Hematopoietic multipotent progenitor cell treated with erythropoietin and hydrocortisone succinate and interleukin-3 and kit ligand, for 8 days (in vitro differentiated cells): ENCODE measurements around the gene CCDC69.
"Not testable (repeated sequence)": the region's sequence is repeated elsewhere in the genome, so short reads cannot be mapped to it uniquely, and the experiment has no call there.

Experiments used
- DNase-seq: peaks from one replicate; pipeline ENCODE4 v3.0.0-alpha.2; 2015

CCDC69 gene

GRCh38 chr5:151186052-151186451 lies 37.8 kb downstream of the CCDC69 start:
- no peak for DNase-seq

GRCh38 chr5:151184316-151185042 lies 39.4 kb downstream of the CCDC69 start:
- no peak for DNase-seq

GRCh38 chr5:151183456-151184245 lies 40.2 kb downstream of the CCDC69 start:
- no peak for DNase-seq

GRCh38 chr5:151182976-151183375 lies 40.9 kb downstream of the CCDC69 start:
- no peak for DNase-seq

GRCh38 chr5:151182524-151182900 lies 41.4 kb downstream of the CCDC69 start:
- no peak for DNase-seq

- no peak for DNase-seq
These were observed 41.9 kb downstream of the CCDC69 start for GRCh38 chr5:151181818-151182523.

- no peak for DNase-seq
These were observed 43.6 kb downstream of the CCDC69 start for GRCh38 chr5:151180291-151180690.

- DNase-seq, result no peak
These were observed 44.4 kb downstream of the CCDC69 start for GRCh38 chr5:151179489-151179840.

- no peak for DNase-seq
These were observed 45.0 kb downstream of the CCDC69 start for GRCh38 chr5:151178777-151179488.

GRCh38 chr5:151178372-151178771 lies 45.5 kb downstream of the CCDC69 start:
- no peak for DNase-seq

GRCh38 chr5:151176268-151176667 lies 47.6 kb downstream of the CCDC69 start:
- not testable (repeated sequence) for DNase-seq

GRCh38 chr5:151174612-151175101 lies 49.2 kb downstream of the CCDC69 start:
- DNase-seq, result no peak

GRCh38 chr5:151173711-151174611 lies 49.9 kb downstream of the CCDC69 start:
- DNase-seq, result no peak

GRCh38 chr5:151171529-151171928 lies 52.4 kb downstream of the CCDC69 start:
- no peak for DNase-seq

GRCh38 chr5:151168602-151169344 lies 55.1 kb downstream of the CCDC69 start:
- DNase-seq, result no peak

- no peak for DNase-seq
These were observed 56.9 kb downstream of the CCDC69 start for GRCh38 chr5:151167022-151167421.

- DNase-seq, result peak; percentile 83
These were observed 59.1 kb downstream of the CCDC69 start for GRCh38 chr5:151164687-151165392.

- no peak for DNase-seq
These were observed 61.1 kb downstream of the CCDC69 start for GRCh38 chr5:151162776-151163175.

- DNase-seq, result no peak
These were observed 64.1 kb downstream of the CCDC69 start for GRCh38 chr5:151159649-151160373.

- no peak for DNase-seq
These were observed 65.6 kb downstream of the CCDC69 start for GRCh38 chr5:151158287-151158661.
